Measurements from ENCODE around the gene SORCS2.

DNA sequence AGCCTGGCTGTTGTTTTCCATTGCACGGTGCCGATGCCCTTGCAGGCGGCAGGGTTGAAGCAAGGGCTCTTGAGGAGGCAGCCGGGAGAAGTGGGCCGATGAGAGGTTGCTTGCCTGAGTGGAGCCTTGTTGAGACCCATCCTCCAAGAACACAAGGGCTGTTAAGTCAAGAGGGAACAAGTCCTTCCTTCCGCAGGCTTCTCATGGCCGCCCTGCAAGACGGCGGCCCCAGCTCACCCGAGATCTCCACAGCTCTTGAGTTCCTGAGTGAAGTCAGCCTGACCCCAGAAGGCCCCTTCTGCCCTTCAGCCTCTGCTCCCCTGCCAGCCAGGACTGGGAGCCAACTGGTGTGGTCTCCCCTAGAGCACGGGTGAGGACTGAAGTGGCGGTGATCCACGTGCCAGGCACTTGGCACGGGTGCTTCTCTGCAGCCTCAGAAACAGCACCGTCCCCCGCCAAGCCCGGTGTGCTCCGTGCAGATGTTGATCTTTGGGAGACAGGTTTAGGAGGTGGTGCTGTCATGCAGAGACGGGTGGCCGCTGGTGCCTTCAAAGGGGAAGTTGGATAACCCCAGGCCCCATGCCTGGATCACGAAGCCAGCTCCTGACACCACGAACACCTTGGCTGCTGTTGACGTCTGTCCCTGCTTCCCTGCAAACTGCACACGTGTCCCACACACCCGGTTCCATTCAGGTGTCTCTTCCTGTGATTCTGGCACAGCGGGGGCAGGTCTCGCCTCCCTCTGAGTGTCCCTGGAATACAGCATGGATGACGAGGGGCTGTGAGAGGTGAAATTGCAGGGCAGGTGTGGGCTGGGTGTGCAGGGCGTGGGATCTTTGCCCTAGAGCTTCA lies 406.8 kb downstream of the SORCS2 start:
- TF ChIP-seq, protein P1, sequence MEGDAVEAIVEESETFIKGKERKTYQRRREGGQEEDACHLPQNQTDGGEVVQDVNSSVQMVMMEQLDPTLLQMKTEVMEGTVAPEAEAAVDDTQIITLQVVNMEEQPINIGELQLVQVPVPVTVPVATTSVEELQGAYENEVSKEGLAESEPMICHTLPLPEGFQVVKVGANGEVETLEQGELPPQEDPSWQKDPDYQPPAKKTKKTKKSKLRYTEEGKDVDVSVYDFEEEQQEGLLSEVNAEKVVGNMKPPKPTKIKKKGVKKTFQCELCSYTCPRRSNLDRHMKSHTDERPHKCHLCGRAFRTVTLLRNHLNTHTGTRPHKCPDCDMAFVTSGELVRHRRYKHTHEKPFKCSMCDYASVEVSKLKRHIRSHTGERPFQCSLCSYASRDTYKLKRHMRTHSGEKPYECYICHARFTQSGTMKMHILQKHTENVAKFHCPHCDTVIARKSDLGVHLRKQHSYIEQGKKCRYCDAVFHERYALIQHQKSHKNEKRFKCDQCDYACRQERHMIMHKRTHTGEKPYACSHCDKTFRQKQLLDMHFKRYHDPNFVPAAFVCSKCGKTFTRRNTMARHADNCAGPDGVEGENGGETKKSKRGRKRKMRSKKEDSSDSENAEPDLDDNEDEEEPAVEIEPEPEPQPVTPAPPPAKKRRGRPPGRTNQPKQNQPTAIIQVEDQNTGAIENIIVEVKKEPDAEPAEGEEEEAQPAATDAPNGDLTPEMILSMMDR (IDR thresholded peaks at IDR 0.05): no peak
- TF ChIP-seq POLR2A (IDR thresholded peaks at IDR 0.05) (no peak), POLR2AphosphoS5 (IDR thresholded peaks at IDR 0.05) (no peak)
